Fibroblast of lung (primary cell): ENCODE measurements around the gene ALG2.

Experiments used
- EZH2 ChIP-seq: IDR thresholded peaks from 2 replicates; pipeline ENCODE4 v1.5.1; 2012; ENCODE audit warnings: low read length, control low read depth, mild to moderate bottlenecking; ENCODE audit errors: missing control alignments
- TF ChIP-seq, protein P1 (sequence below), 2 donors: IDR thresholded peaks in 1 of 2; conservative IDR thresholded peaks in 1 of 2; 1 replicate in 1 of 2; 2 replicates in 1 of 2; pipeline ENCODE4 v1.5.1; 2011 to 2012; ENCODE audit warnings: low read length in 2 of 2, control low read depth in 1 of 2, inconsistent platforms in 1 of 2, low read depth in 1 of 2, mild to moderate bottlenecking in 1 of 2

DNA sequence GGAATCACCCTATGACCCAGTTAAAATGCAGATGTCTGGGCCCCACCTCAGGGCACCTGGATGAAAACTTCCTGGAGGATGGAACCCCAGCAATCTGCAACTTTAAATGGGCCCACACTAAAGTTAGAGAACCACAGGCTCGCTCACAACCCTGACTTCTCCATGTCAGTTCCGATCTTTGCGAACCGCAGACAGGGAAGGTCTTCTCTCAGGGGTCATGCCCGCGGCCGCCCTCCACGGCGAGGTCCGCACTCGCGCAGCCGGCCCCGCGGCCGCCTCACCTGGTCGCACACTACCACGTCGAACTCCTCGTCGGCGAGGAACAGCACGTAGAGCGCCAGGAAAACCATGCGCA lies 499 bp downstream of the ALG2 start:
- TF ChIP-seq, protein P1, sequence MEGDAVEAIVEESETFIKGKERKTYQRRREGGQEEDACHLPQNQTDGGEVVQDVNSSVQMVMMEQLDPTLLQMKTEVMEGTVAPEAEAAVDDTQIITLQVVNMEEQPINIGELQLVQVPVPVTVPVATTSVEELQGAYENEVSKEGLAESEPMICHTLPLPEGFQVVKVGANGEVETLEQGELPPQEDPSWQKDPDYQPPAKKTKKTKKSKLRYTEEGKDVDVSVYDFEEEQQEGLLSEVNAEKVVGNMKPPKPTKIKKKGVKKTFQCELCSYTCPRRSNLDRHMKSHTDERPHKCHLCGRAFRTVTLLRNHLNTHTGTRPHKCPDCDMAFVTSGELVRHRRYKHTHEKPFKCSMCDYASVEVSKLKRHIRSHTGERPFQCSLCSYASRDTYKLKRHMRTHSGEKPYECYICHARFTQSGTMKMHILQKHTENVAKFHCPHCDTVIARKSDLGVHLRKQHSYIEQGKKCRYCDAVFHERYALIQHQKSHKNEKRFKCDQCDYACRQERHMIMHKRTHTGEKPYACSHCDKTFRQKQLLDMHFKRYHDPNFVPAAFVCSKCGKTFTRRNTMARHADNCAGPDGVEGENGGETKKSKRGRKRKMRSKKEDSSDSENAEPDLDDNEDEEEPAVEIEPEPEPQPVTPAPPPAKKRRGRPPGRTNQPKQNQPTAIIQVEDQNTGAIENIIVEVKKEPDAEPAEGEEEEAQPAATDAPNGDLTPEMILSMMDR (conservative IDR thresholded peaks at IDR 0.05 in 1 of 2, IDR thresholded peaks at IDR 0.05 in 1 of 2; ENCODE audit: low read depth in 1 of 2, low read length in 2 of 2): no peak
- TF ChIP-seq EZH2: no peak
